Measurements from ENCODE around the gene ATXN1. TPM values are rescaled to one million over a fixed set of nuclear protein-coding genes. Genes with fewer than 3 reads are reported as not detected.

The ATXN1 gene
- total and polyA plus RNA-seq, 7 donors: 1.3 to 50.9 (median 21.6) TPM

DNA sequence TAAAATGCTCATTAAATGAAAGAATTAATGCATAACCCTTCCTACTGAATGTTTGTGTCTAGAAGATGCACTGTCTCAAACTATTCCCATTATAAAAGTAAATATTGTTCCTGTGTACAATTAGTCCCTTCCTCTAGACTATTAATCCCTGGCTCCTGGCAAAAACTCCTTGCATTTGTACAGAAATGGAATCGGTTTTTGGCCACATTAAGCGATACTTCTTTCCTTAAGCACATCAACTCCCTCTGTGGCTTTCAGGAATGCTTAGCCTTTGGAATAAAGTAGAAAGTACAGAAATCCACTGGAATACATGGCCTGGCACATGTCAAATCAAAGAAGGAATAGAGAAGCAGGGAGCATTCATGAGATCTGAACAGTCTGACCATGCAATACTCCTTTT, 343.1 kb downstream of the ATXN1 start:
- H3K27me3 ChIP-seq (ENCODE audit: insufficient read depth in 3 of 3, low read length in 2 of 3): no peaks in the 10 kb centered on the region
- peaks cover 7% of the 10 kb centered on the region for H3K4me1 ChIP-seq
- DNase-seq (no peak), ATAC-seq (no peak)
- no peak overlapping the region for H3K4me3 ChIP-seq
- 52 to 73% (median 69%) methylated on average over 2 of the region's 2 CpGs for WGBS, 3 donors
- H3K9me3 ChIP-seq: no peaks in the 10 kb centered on the region
- intact Hi-C loops (cut with DNase I): no loop called here
- H3K36me3 ChIP-seq (ENCODE audit: insufficient read depth in 1 of 2, low read depth in 1 of 2): no peaks in the 10 kb centered on the region
- H3K27ac ChIP-seq: no peak overlapping the region
- TF ChIP-seq, protein P1, sequence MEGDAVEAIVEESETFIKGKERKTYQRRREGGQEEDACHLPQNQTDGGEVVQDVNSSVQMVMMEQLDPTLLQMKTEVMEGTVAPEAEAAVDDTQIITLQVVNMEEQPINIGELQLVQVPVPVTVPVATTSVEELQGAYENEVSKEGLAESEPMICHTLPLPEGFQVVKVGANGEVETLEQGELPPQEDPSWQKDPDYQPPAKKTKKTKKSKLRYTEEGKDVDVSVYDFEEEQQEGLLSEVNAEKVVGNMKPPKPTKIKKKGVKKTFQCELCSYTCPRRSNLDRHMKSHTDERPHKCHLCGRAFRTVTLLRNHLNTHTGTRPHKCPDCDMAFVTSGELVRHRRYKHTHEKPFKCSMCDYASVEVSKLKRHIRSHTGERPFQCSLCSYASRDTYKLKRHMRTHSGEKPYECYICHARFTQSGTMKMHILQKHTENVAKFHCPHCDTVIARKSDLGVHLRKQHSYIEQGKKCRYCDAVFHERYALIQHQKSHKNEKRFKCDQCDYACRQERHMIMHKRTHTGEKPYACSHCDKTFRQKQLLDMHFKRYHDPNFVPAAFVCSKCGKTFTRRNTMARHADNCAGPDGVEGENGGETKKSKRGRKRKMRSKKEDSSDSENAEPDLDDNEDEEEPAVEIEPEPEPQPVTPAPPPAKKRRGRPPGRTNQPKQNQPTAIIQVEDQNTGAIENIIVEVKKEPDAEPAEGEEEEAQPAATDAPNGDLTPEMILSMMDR (IDR thresholded peaks at IDR 0.05): no peak

DNA sequence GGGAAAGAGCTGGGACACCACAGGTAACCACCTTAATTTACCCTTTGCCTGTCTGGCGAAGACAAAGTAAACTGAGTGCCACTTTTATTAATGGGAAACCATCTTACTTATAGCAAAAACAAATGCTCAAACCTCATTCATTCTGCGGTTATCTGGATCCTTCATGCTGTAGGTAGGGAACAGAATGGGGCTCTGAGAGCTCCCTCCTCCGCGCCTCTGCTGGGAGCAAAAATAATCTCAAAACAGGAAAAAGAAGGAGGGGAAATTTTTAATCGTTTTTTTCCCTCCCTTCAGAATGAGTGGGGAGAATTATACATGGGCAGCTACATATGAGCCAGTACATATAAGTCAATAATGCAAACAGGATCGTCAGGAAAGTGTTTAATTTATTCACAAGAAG, 345.6 kb downstream of the ATXN1 start:
- no peaks in the 10 kb centered on the region for H3K36me3 ChIP-seq (ENCODE audit: insufficient read depth in 1 of 2, low read depth in 1 of 2)
- H3K4me3 ChIP-seq: no peak overlapping the region
- no peak for ATAC-seq
- 92 to 95% (median 95%) methylated on average over 6 of the region's 6 CpGs for WGBS, 3 donors
- DNase-seq: no peak
- H3K9me3 ChIP-seq: no peaks in the 10 kb centered on the region
- no peaks in the 10 kb centered on the region for H3K27me3 ChIP-seq (ENCODE audit: insufficient read depth in 3 of 3, low read length in 2 of 3)
- no peak overlapping the region for H3K27ac ChIP-seq
- peaks cover 7% of the 10 kb centered on the region for H3K4me1 ChIP-seq
- TF ChIP-seq, protein P1 (IDR thresholded peaks at IDR 0.05): no peak
- intact Hi-C loops (cut with DNase I): no loop called here

DNA sequence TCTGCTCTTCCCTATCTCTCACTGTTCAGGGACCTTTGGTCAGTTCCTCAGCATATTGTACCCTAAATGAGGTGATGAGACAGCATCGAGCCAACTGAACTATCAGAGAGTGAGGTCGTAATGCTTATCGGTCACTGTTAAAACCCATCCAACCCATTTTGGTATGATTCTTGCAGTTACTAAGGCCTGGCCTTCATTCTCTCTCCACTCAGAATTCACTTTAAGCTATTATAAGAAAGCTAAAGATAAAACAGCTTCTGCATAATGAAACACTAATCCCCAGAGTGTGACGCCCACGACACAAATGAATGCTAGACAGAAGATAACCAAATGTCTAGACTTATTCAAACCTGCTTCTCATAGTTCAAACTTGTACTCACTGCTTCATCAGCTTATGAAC, 347.1 kb downstream of the ATXN1 start:
- Histone ChIP-seq H3K4me1 (peaks cover 7% of the 10 kb centered on the region), H3K27ac (no peak overlapping the region), H3K9me3 (no peaks in the 10 kb centered on the region), H3K27me3 (ENCODE audit: insufficient read depth in 3 of 3, low read length in 2 of 3) (no peaks in the 10 kb centered on the region), H3K4me3 (no peak overlapping the region), H3K36me3 (ENCODE audit: insufficient read depth in 1 of 2, low read depth in 1 of 2) (no peaks in the 10 kb centered on the region)
- ATAC-seq (no peak), DNase-seq (no peak)
- TF ChIP-seq, protein P1 (IDR thresholded peaks at IDR 0.05): no peak
- 65 to 80% (median 66%) methylated on average over 5 of the region's 5 CpGs for WGBS, 3 donors
- intact Hi-C loops (cut with DNase I): no loop called here

DNA sequence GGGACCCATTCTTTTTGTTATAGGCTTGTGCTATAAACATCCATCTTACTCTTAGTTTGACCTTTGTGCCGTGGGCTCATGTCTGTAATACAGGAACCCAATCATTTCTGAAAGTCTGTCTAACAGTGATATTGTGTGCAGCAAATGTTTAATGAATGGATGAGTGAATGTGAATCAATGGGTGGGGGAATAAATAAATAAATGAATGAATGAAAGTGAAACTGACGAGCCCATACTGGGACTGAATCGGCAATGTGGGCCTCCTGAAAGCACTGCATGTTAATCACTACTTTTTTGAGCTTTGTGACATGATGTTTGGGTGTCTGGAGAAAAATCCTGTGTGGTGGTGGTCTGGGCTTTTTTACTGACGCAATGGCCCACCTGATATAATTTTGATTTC, 347.9 kb downstream of the ATXN1 start:
- Histone ChIP-seq H3K27me3 (ENCODE audit: insufficient read depth in 3 of 3, low read length in 2 of 3) (no peaks in the 10 kb centered on the region), H3K27ac (no peak overlapping the region), H3K36me3 (ENCODE audit: insufficient read depth in 1 of 2, low read depth in 1 of 2) (no peaks in the 10 kb centered on the region), H3K4me3 (no peak overlapping the region), H3K9me3 (no peaks in the 10 kb centered on the region), H3K4me1 (peaks cover 7% of the 10 kb centered on the region)
- ATAC-seq (no peak), DNase-seq (no peak)
- TF ChIP-seq, protein P1 (IDR thresholded peaks at IDR 0.05): no peak
- 89 to 95% (median 91%) methylated on average over 4 of the region's 4 CpGs for WGBS, 3 donors
- intact Hi-C loops (cut with DNase I): no loop called here

DNA sequence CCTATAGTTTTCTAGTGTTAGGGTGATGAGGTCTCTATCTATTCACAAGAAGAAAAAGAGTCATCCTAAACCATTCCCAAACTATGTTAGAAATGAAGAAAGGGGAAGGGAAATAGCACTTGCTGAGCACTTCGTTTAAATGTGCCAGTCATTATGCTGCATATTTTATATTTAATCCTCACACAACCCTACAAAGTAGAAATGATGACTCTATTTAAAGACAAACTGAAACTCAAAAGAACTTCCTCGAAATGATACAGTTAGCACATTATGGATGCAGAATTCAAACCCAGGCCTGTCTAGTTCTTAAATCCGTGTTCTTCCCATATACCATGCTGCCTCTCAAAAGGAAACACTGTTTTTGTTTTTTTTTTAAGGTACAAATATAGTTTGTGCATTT, 348.3 kb downstream of the ATXN1 start:
- Histone ChIP-seq H3K27ac (no peak overlapping the region), H3K36me3 (ENCODE audit: insufficient read depth in 1 of 2, low read depth in 1 of 2) (no peaks in the 10 kb centered on the region), H3K4me3 (no peak overlapping the region), H3K9me3 (no peaks in the 10 kb centered on the region), H3K4me1 (peaks cover 7% of the 10 kb centered on the region), H3K27me3 (ENCODE audit: insufficient read depth in 3 of 3, low read length in 2 of 3) (no peaks in the 10 kb centered on the region)
- TF ChIP-seq, protein P1 (IDR thresholded peaks at IDR 0.05): no peak
- DNase-seq (no peak), ATAC-seq (no peak)
- WGBS, 3 donors: 80 to 83% (median 82%) methylated on average over 3 of the region's 3 CpGs
- intact Hi-C loops (cut with DNase I): no loop called here

All from psoas muscle (tissue), 8 donors.